Mesenchymal stem cell (in vitro differentiated cells and primary cell): ENCODE data around the gene VPS11.
A peak's percentile ranks its signal among the peaks of the same experiment; 100 is the strongest.

Experiments
- DNase-seq: peaks from one replicate; pipeline ENCODE4 v3.0.0-alpha.2; 2013
- H2AFZ ChIP-seq: one replicate; pipeline ENCODE4 v1.6.1; 2013; ENCODE audit warnings: low read depth, mild to moderate bottlenecking, control low read depth, inconsistent platforms, low read length, moderate library complexity
- H2AK5ac ChIP-seq: 2 replicates; pipeline ENCODE4 v1.6.1; 2013; ENCODE audit warnings: low read length, moderate library complexity, mild to moderate bottlenecking, inconsistent platforms; ENCODE audit not compliant: severe bottlenecking
- H2BK120ac ChIP-seq: one replicate; pipeline ENCODE4 v1.6.1; 2013; ENCODE audit warnings: low read depth, mild to moderate bottlenecking, inconsistent platforms, low read length, moderate library complexity
- H2BK12ac ChIP-seq, 2 experiments: one replicate each; pipeline ENCODE4 v1.6.1; 2013; ENCODE audit warnings: inconsistent platforms in 2 of 2, low read length in 2 of 2, mild to moderate bottlenecking in 2 of 2, moderate library complexity in 2 of 2, control low read depth in 1 of 2
- H2BK15ac ChIP-seq: one replicate; pipeline ENCODE4 v1.6.1; 2013; ENCODE audit warnings: mild to moderate bottlenecking, low read depth, inconsistent platforms; ENCODE audit not compliant: poor library complexity, severe bottlenecking
- H2BK5ac ChIP-seq: 2 replicates; pipeline ENCODE4 v1.6.1; 2013; ENCODE audit warnings: low read depth, mild to moderate bottlenecking, low read length, control low read depth, inconsistent platforms; ENCODE audit not compliant: poor library complexity, severe bottlenecking
- H3K14ac ChIP-seq, 2 experiments: one replicate each; pipeline ENCODE4 v1.6.1; 2013; ENCODE audit warnings: inconsistent platforms in 2 of 2, low read length in 2 of 2, control low read depth in 1 of 2, mild to moderate bottlenecking in 1 of 2, moderate library complexity in 1 of 2
- H3K18ac ChIP-seq, 2 experiments: one replicate each; pipeline ENCODE4 v1.6.1; 2013; ENCODE audit warnings: inconsistent platforms in 2 of 2, low read length in 2 of 2, control low read depth in 1 of 2, low read depth in 1 of 2, mild to moderate bottlenecking in 1 of 2
- H3K23ac ChIP-seq, 2 experiments: one replicate each; pipeline ENCODE4 v1.6.1; 2013; ENCODE audit warnings: inconsistent platforms in 2 of 2, low read length in 2 of 2, mild to moderate bottlenecking in 2 of 2, moderate library complexity in 2 of 2, control low read depth in 1 of 2
- H3K27ac ChIP-seq: 2 replicates; pipeline ENCODE4 v1.5.1; 2013; ENCODE audit warnings: mild to moderate bottlenecking, moderate library complexity, low read length, control low read depth, inconsistent platforms; ENCODE audit not compliant: poor library complexity, severe bottlenecking
- H3K27me3 ChIP-seq, 2 experiments: 2 replicates each; pipeline versions ENCODE4 v1.6.1 to v1.7.0; 2013; ENCODE audit warnings: low read length in 2 of 2, mild to moderate bottlenecking in 2 of 2, moderate library complexity in 2 of 2, control low read depth in 1 of 2, inconsistent platforms in 1 of 2; ENCODE audit not compliant: control insufficient read depth in 1 of 2, insufficient read depth in 1 of 2
- H3K36me3 ChIP-seq, 2 experiments: 2 replicates each; pipeline versions ENCODE4 v1.6.1 to v1.7.0; 2013; ENCODE audit warnings: low read length in 2 of 2, control low read depth in 1 of 2, inconsistent platforms in 1 of 2, low read depth in 1 of 2, mild to moderate bottlenecking in 1 of 2; ENCODE audit not compliant: insufficient read depth in 2 of 2, control insufficient read depth in 1 of 2
- H3K4ac ChIP-seq, 2 experiments: one replicate each; pipeline ENCODE4 v1.6.1; 2013; ENCODE audit warnings: inconsistent platforms in 2 of 2, low read length in 2 of 2, mild to moderate bottlenecking in 2 of 2, moderate library complexity in 2 of 2, control low read depth in 1 of 2, low read depth in 1 of 2
- H3K4me1 ChIP-seq: 2 replicates; pipeline ENCODE4 v1.6.1; 2013; ENCODE audit warnings: low read depth, low read length, control low read depth; ENCODE audit not compliant: control insufficient read depth, insufficient read depth
- H3K4me2 ChIP-seq: 2 replicates; pipeline ENCODE4 v1.6.1; 2013; ENCODE audit warnings: low read length, mild to moderate bottlenecking, inconsistent platforms; ENCODE audit not compliant: poor library complexity, severe bottlenecking
- H3K4me3 ChIP-seq, 2 experiments: 2 replicates each; pipeline versions ENCODE4 v1.5.1 to v1.7.0; 2013; ENCODE audit warnings: low read length in 2 of 2, mild to moderate bottlenecking in 2 of 2, control low read depth in 1 of 2, low read depth in 1 of 2; ENCODE audit not compliant: insufficient read depth in 1 of 2
- H3K79me1 ChIP-seq: replicated peaks from 2 replicates; pipeline ENCODE4 v1.6.1; 2013; ENCODE audit warnings: mild to moderate bottlenecking, control low read depth, low read length, inconsistent platforms; ENCODE audit not compliant: poor library complexity, severe bottlenecking
- H3K9ac ChIP-seq: 2 replicates; pipeline ENCODE4 v1.7.0; 2013; ENCODE audit warnings: mild to moderate bottlenecking, low read length, moderate library complexity
- H3K9me3 ChIP-seq: 2 replicates; pipeline ENCODE4 v1.7.0; 2013; ENCODE audit warnings: mild to moderate bottlenecking, low read length; ENCODE audit not compliant: control insufficient read depth
- H4K8ac ChIP-seq: one replicate; pipeline ENCODE4 v1.6.1; 2013; ENCODE audit warnings: inconsistent platforms, mild to moderate bottlenecking, low read length, moderate library complexity
- H4K91ac ChIP-seq: one replicate; pipeline ENCODE4 v1.6.1; 2013; ENCODE audit warnings: mild to moderate bottlenecking, low read length, inconsistent platforms
- WGBS: methylation state at CpG from one replicate; pipeline ENCODE4 v1.1.7; 2013; ENCODE audit warnings: mixed read lengths; 5-methylcytosine and 5-hydroxymethylcytosine counted together

Gene VPS11

DNA sequence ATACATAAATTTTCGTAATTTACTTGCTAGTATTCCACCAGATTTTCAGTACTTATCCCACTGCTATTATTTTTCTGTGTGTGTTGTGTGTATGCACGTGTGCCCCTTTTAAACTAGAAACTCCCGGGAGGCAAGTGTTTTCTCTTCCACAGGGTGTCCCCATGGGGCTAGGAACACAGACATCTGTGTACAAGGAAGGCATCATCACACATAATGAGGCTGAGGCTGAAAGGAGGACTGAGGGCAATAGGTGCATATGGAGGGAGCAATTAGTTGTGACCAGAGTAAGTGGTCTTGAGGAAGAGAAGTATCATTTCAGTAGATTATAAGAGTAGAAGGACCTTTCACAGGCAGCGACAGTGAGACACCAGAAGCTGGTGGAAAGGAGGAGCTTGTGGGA lies 36.2 kb downstream of the VPS11 start:
- no peak overlapping the region for H2AFZ ChIP-seq
- peak overlapping the region; percentile 24 for H4K8ac ChIP-seq
- no peak overlapping the region for H3K18ac ChIP-seq
- H2BK120ac ChIP-seq = no peak overlapping the region
- no peak overlapping the region for H4K91ac ChIP-seq
- no peaks in the 10 kb centered on the region for H3K9me3 ChIP-seq
- H2AK5ac ChIP-seq = no peak overlapping the region
- H3K4me3 ChIP-seq = no peak overlapping the region
- no peak overlapping the region for H3K4ac ChIP-seq
- peaks cover 29% of the 10 kb centered on the region for H3K4me1 ChIP-seq
- no peak overlapping the region for H3K27ac ChIP-seq
- no peak overlapping the region for H3K14ac ChIP-seq
- H3K79me1 ChIP-seq = peaks cover 30% of the 10 kb centered on the region
- no peak overlapping the region for H3K4me2 ChIP-seq
- H3K23ac ChIP-seq = no peak overlapping the region
- H3K27me3 ChIP-seq = no peaks in the 10 kb centered on the region
- H2BK12ac ChIP-seq = no peak overlapping the region
- H3K36me3 ChIP-seq = peaks cover 0 to 4% of the 10 kb centered on the region in 2 experiments
- WGBS = 57% methylated on average over 3 of the region's 4 CpGs
- no peak for DNase-seq
- no peak overlapping the region for H2BK15ac ChIP-seq
- H2BK5ac ChIP-seq = no peak overlapping the region
- H3K9ac ChIP-seq = no peak overlapping the region

DNA sequence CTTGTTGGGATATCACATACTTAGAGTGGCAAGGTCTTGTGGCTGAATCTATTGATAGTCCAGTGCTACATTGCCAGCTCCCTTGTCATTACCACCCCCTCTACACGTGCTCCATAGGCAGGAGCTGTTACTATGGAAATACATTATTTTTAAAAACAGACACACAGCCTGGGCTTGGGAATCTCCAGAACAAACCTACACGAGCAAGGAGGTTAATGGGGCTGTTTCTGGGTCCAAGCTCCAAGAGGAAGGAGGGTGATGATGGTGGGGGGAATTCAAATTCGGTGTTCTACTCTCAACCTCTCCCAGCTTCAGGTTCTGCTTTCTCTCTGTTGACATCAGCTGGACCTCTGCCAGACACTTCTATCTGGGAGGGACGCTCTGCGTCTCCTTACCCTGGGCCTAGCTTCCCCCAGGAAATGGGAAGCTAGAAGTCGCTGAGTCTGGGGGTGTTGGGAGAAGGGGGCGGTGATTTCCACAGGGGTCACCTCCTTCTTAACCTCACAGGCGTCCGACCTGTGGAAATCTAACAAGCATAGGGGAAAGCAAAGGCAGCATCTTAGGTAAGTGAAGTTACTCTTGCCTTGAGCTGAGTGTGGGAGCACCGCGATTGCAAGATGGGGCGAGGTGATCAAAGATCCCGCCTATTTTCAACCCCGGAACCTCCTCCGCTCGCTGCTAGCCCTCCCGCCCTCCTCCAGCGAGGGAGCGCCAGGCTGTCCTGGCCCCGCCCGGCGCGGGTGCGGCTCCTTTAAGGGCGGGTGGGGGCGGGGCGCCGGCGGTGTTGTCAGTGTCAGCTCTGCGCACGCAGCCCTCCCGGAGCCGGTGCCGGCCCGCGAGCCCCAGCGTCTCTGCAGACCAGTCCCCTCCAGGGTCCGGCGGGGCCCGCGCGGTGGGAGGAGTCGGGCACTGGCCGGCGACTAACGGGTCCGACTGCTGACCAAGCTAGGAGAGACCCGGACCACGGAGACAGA lies 39.2 kb downstream of the VPS11 start, which contains the start of gene C2CD2L:
C2CD2L (plus strand) TSS at position 781 of the 974 bp plus-strand sequence. CDS start 398 bp downstream, outside the sequence.
- peaks cover 37% of the 10 kb centered on the region for H3K79me1 ChIP-seq
- H3K27ac ChIP-seq = peak within 1 kb of the TSS; percentile 30
- peak within 1 kb of the TSS in 1 of 2 experiments; percentile 58 for H2BK12ac ChIP-seq
- peak within 1 kb of the TSS; percentile 82 to 91 for H3K4me3 ChIP-seq
- peak within 1 kb of the TSS; percentile 54 to 90 for H3K18ac ChIP-seq
- peaks cover 15 to 18% of the 10 kb centered on the region in 2 experiments for H3K36me3 ChIP-seq
- peak within 1 kb of the TSS; percentile 78 for H2AFZ ChIP-seq
- peak within 1 kb of the TSS in 1 of 2 experiments; percentile 79 for H3K14ac ChIP-seq
- DNase-seq = peak; percentile 93
- peak within 1 kb of the TSS; percentile 78 for H2AK5ac ChIP-seq
- H3K4me2 ChIP-seq = peak within 1 kb of the TSS; percentile 83
- H3K27me3 ChIP-seq = no peaks in the 10 kb centered on the region
- no peaks in the 10 kb centered on the region for H3K9me3 ChIP-seq
- 3% methylated on average over 33 of the region's 49 CpGs for WGBS
- H2BK120ac ChIP-seq = peak within 1 kb of the TSS; percentile 80
- peaks cover 23% of the 10 kb centered on the region for H3K4me1 ChIP-seq
- H3K4ac ChIP-seq = peak within 1 kb of the TSS; percentile 52 to 58
- peak within 1 kb of the TSS; percentile 98 for H4K8ac ChIP-seq
- H2BK5ac ChIP-seq = peak within 1 kb of the TSS; percentile 24
- H4K91ac ChIP-seq = peak within 1 kb of the TSS; percentile 65
- peak within 1 kb of the TSS in 1 of 2 experiments; percentile 90 for H3K23ac ChIP-seq
- peak within 1 kb of the TSS; percentile 89 for H3K9ac ChIP-seq
- H2BK15ac ChIP-seq = no peak within 1 kb of the TSS

DNA sequence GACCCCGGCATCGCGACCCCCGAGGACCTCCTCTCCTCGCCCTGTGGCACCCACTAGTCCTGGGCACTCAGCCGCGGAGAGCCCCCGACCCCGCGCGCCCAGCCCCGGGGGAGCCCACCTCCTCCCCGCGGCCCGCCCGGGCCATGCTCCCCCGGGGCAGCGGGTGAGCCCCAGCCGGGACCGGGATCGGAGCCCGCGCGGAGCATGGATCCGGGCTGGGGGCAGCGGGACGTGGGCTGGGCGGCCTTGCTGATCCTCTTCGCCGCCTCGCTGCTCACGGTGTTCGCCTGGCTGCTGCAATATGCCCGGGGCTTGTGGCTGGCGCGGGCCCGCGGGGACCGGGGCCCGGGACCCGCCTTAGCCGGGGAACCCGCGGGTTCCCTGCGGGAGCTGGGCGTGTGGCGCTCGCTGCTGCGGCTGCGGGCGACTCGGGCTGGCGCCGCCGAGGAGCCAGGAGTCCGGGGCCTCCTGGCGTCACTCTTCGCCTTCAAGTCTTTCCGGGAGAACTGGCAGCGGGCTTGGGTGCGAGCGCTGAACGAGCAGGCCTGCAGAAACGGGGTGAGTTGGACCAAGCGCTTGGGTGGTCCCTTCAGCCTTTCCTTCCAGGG lies 40.0 kb downstream of the VPS11 start:
- H3K27me3 ChIP-seq = no peaks in the 10 kb centered on the region
- peak overlapping the region; percentile 82 to 91 for H3K4me3 ChIP-seq
- peak overlapping the region; percentile 69 for H3K4me2 ChIP-seq
- H3K14ac ChIP-seq = peak overlapping the region in 1 of 2 experiments; percentile 79
- no peak overlapping the region for H2BK15ac ChIP-seq
- H4K91ac ChIP-seq = no peak overlapping the region
- peak overlapping the region; percentile 84 for H3K9ac ChIP-seq
- peaks cover 37% of the 10 kb centered on the region for H3K79me1 ChIP-seq
- H3K18ac ChIP-seq = peak overlapping the region; percentile 50 to 54
- peak overlapping the region in 1 of 2 experiments; percentile 90 for H3K23ac ChIP-seq
- peak overlapping the region in 1 of 2 experiments; percentile 52 for H3K4ac ChIP-seq
- H2AK5ac ChIP-seq = no peak overlapping the region
- H4K8ac ChIP-seq = no peak overlapping the region
- peak overlapping the region; percentile 78 for H2AFZ ChIP-seq
- peaks cover 23 to 26% of the 10 kb centered on the region in 2 experiments for H3K36me3 ChIP-seq
- under 1% methylated on average over 63 of the region's 65 CpGs for WGBS
- no peak overlapping the region for H2BK5ac ChIP-seq
- no peak overlapping the region for H2BK12ac ChIP-seq
- no peak overlapping the region for H3K27ac ChIP-seq
- H3K9me3 ChIP-seq = no peaks in the 10 kb centered on the region
- DNase-seq = no peak
- no peak overlapping the region for H2BK120ac ChIP-seq
- peaks cover 23% of the 10 kb centered on the region for H3K4me1 ChIP-seq
